ENCODE data around the gene MIGA2. TPM values are rescaled to one million over a fixed set of nuclear protein-coding genes. Genes with fewer than 3 reads are reported as not detected.
A peak's percentile ranks its signal among the peaks of the same experiment; 100 is the strongest.

Gene MIGA2
- total and polyA plus RNA-seq, 9 of the 15 experiments (the other 6 are each of a cell fraction or from before 2014, with no cell fraction given) = 0.15 to 54.1 (median 18.0) TPM

DNA sequence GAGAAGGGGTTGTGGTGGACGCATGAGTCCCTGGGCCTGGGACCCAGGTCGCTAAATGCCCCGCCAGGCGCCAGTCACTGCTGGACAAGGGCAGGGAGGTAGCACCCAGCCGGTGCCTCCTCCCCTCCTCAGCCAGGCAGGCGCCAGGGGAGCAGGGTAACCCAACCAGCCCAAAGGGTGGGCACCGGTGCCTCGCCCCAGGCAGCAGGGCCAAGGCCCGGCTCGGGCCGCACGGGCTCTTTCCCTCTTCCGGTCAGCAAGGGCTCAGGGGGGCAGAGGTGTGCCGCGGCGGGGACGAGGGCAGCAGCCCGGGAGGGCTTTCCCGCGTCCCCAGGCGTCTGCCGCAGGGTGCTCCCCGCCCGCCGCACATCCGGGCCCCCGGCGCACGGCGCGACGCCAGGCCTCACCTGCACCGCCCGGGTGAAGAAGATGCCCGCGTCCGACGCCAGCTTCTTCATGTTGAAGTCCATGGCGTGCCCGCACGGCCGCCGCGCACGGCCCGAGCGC lies 8.7 kb upstream of the MIGA2 start (continued):
- TF ChIP-seq, protein P1, sequence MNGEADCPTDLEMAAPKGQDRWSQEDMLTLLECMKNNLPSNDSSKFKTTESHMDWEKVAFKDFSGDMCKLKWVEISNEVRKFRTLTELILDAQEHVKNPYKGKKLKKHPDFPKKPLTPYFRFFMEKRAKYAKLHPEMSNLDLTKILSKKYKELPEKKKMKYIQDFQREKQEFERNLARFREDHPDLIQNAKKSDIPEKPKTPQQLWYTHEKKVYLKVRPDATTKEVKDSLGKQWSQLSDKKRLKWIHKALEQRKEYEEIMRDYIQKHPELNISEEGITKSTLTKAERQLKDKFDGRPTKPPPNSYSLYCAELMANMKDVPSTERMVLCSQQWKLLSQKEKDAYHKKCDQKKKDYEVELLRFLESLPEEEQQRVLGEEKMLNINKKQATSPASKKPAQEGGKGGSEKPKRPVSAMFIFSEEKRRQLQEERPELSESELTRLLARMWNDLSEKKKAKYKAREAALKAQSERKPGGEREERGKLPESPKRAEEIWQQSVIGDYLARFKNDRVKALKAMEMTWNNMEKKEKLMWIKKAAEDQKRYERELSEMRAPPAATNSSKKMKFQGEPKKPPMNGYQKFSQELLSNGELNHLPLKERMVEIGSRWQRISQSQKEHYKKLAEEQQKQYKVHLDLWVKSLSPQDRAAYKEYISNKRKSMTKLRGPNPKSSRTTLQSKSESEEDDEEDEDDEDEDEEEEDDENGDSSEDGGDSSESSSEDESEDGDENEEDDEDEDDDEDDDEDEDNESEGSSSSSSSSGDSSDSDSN (IDR thresholded peaks at IDR 0.05; ENCODE audit: borderline replicate concordance in 1 of 2, low read depth in 2 of 2, low read length in 2 of 2) = 0 out of 4 replicates have a peak, but pooled peaks of 1 of the 2 experiments have one; percentile 6
- no peak for TF ChIP-seq MCM5 (IDR thresholded peaks at IDR 0.05; ENCODE audit: low read depth)
- no peak for TF ChIP-seq ZNF583 (CRISPR knock-in tag; IDR thresholded peaks at IDR 0.05)
- peak; percentile 6 for TF ChIP-seq HMGN3 (IDR thresholded peaks at IDR 0.05; ENCODE audit: borderline replicate concordance, extremely low read depth, insufficient read length, low read depth, low read length)
- TF ChIP-seq ZSCAN32 (CRISPR knock-in tag; IDR thresholded peaks at IDR 0.05) = no peak
- peak in 1 of 2 experiments; percentile 31; a peak in 2 of 4 replicates for TF ChIP-seq NRF1 (conservative IDR thresholded peaks at IDR 0.05 in 1 of 2, IDR thresholded peaks at IDR 0.05 in 1 of 2)
- TF ChIP-seq, protein P2, sequence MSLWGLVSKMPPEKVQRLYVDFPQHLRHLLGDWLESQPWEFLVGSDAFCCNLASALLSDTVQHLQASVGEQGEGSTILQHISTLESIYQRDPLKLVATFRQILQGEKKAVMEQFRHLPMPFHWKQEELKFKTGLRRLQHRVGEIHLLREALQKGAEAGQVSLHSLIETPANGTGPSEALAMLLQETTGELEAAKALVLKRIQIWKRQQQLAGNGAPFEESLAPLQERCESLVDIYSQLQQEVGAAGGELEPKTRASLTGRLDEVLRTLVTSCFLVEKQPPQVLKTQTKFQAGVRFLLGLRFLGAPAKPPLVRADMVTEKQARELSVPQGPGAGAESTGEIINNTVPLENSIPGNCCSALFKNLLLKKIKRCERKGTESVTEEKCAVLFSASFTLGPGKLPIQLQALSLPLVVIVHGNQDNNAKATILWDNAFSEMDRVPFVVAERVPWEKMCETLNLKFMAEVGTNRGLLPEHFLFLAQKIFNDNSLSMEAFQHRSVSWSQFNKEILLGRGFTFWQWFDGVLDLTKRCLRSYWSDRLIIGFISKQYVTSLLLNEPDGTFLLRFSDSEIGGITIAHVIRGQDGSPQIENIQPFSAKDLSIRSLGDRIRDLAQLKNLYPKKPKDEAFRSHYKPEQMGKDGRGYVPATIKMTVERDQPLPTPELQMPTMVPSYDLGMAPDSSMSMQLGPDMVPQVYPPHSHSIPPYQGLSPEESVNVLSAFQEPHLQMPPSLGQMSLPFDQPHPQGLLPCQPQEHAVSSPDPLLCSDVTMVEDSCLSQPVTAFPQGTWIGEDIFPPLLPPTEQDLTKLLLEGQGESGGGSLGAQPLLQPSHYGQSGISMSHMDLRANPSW (CRISPR knock-in tag; IDR thresholded peaks at IDR 0.05) = no peak
- 0 out of 2 replicates have a peak, but pooled peaks have one; percentile 55 for TF ChIP-seq NR4A1 (CRISPR knock-in tag; IDR thresholded peaks at IDR 0.05)
- peak; percentile 17; the same call in 1 of the 2 replicates for TF ChIP-seq NR4A1 (tag; IDR thresholded peaks at IDR 0.05)
- TF ChIP-seq NFIX (CRISPR knock-in tag; IDR thresholded peaks at IDR 0.05; ENCODE audit: low read depth) = no peak
- TF ChIP-seq HDGF (IDR thresholded peaks at IDR 0.05) = 0 out of 2 replicates have a peak, but pooled peaks have one; percentile 20
- TF ChIP-seq BMI1 (IDR thresholded peaks at IDR 0.05; ENCODE audit: low read length) = no peak
- no peak for TF ChIP-seq ZFP36 (IDR thresholded peaks at IDR 0.05; ENCODE audit: low read depth, low read length, partially characterized antibody)
- TF ChIP-seq TFAM (CRISPR knock-in tag; conservative IDR thresholded peaks at IDR 0.05) = no peak
- no peak for TF ChIP-seq ZNF778 (CRISPR knock-in tag; IDR thresholded peaks at IDR 0.05)
- TF ChIP-seq, protein P3, sequence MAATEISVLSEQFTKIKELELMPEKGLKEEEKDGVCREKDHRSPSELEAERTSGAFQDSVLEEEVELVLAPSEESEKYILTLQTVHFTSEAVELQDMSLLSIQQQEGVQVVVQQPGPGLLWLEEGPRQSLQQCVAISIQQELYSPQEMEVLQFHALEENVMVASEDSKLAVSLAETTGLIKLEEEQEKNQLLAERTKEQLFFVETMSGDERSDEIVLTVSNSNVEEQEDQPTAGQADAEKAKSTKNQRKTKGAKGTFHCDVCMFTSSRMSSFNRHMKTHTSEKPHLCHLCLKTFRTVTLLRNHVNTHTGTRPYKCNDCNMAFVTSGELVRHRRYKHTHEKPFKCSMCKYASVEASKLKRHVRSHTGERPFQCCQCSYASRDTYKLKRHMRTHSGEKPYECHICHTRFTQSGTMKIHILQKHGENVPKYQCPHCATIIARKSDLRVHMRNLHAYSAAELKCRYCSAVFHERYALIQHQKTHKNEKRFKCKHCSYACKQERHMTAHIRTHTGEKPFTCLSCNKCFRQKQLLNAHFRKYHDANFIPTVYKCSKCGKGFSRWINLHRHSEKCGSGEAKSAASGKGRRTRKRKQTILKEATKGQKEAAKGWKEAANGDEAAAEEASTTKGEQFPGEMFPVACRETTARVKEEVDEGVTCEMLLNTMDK (IDR thresholded peaks at IDR 0.05; ENCODE audit: borderline replicate concordance, insufficient read depth, low read depth, low read length, poor library complexity, severe bottlenecking) = no peak
- TF ChIP-seq MYC (IDR thresholded peaks at IDR 0.05; ENCODE audit: low read depth, low read length) = no peak
- peak; percentile 65; the same call in 1 of the 2 replicates for TF ChIP-seq MYC (CRISPR knock-in tag; IDR thresholded peaks at IDR 0.05; ENCODE audit: borderline replicate concordance, low read depth)
- peak; percentile 69 for TF ChIP-seq SAP30 (IDR thresholded peaks at IDR 0.05; ENCODE audit: borderline replicate concordance, insufficient read depth, low read depth, low read length, poor library complexity, severe bottlenecking)
